Dermis microvascular lymphatic vessel endothelial cell (primary cell): ENCODE results near the gene VPS52. TPM values are rescaled to one million over a fixed set of nuclear protein-coding genes. Genes with fewer than 3 reads are reported as not detected.
"Not testable (repeated sequence)": the region's sequence is repeated elsewhere in the genome, so short reads cannot be mapped to it uniquely, and the experiment has no call there.

Source experiments
- DNase-seq, 2 donors: peaks; one replicate each; pipeline versions ENCODE4 v3.0.0 to v3.0.0-alpha.2; 2010; ENCODE audit warnings: low read depth in 2 of 2
- total RNA-seq: library from RNA; depleted of rRNA; stranded (reverse); fragments of >200 nt; gene quantifications from 2 replicates; pipeline ENCODE4 v1.2.1, GENCODE V29; 2014

The VPS52 gene
- total RNA-seq, 1 donor from 2014 or later = 25.0 TPM

- no peak for DNase-seq
These were observed 32.5 kb upstream of the VPS52 start for GRCh38 chr6:33304216-33304615.

DNA sequence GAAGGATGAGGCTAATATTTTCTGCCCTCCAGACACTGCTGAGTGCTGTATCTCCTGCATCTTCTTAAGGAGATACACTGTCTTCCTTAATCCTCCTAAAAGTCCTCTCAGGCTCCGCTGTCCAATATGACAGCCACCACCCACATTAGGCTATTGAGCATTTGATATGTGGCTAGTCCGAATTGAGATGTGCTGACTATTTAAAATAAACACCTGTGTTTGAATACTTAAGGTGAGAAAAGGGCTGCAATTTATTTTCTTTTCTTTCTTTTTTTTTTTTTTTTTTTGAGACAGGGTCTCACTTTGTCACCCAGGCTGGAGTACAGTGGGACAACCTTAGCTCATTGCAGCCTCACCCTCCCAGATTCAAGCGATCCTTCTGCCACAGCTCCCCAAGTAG is 30.2 kb upstream of the VPS52 start:
- DNase-seq = no peak

DNA sequence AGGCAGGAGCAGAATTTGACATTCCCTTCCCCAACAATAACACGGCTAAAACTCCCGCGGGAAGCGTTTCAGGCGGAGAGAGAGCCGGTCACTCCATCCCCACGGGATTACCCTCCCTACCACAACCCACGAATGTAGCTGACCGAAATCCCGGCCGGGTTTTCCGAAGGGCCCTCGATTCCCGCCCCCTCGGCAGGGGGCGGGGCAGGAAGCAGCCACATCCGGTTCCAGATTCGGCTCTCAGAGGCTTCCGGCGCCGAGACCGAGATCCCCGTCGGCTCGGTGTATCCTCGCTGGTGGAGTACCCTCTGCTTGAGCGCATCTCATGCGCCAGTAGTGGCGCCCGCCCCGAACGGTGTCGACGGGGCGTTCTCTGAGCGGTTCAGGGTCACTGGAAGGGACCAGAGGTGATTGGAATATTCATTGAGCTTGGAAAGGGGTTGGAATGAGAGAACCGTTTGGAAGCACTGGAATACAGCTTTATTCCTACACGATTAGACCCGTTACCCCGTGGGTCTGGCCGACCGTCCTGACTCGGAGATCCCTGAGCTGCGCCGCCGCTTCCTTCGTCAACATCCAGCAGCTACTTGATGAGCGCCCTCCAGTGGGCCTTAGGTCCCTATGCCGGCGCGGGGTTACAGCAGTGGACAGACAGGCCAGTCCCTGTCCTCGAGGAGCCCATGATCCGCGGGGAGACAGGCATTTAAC is 27.7 kb upstream of the VPS52 start:
- DNase-seq = peak; percentile 87 to 94

DNA sequence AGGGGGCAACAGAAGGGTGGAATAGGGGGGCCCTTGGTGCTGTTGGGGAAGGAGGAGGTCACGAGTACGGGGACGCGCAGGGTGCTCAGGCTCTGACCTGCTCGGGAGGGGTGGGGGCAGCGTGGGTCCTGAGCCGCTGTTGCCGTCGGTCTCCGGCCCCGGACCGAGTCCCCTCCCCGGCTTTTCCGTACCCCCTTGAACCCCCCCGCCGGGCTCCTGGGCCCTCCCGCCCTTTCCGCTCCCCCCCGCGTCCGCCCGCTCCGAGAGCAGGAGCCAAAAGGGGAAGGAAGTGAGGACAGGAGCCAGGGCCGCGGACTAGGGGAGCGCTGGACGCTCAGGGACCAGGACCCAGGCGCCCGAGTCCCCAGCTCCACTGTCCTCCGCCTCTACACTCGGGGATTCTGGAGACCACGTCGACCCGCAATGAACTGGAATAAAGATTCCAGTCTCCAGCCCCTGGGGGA is 27.1 kb upstream of the VPS52 start, which contains the start of gene RGL2:
Gene RGL2, minus strand, starts transcription at position 170 of the 464 bp plus-strand sequence. CDS start 332 bp downstream, outside the sequence.
- peak in 1 of 2 donors; percentile 70 for DNase-seq

GRCh38 chr6:33297956-33298772 is 26.5 kb upstream of the VPS52 start:
- DNase-seq = peak in 1 of 2 donors; percentile 63

DNA sequence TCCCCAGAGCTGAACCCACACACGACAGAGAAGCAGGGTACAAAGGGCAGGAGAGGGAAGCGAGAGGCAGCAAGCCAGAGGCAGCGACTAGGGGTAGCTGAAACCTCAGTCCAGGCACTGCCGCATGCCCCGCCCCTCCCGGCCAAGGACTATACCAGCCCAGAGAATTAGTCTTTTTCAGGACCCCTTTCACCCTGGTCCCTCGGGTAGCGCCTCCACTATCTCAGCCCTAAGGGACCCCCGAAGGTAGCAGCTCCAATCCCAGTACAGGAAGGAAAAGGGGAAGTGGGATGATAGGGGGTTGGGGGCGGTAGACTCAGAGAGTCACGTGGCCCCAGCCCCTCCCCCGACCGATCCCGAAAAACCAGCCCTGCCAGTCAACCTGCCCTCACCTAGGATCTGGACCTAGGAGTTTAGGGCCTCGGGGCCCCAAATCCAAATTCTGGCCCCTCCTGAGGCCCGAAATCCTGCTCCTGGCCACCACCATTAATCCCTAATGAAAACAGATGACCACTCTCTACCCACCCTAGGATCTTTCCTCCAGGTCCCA is 25.8 kb upstream of the VPS52 start:
- no peak for DNase-seq

- DNase-seq = no peak
These were observed 25.2 kb upstream of the VPS52 start for GRCh38 chr6:33296797-33297405.

GRCh38 chr6:33295621-33296369 is 24.1 kb upstream of the VPS52 start:
- no peak for DNase-seq

DNA sequence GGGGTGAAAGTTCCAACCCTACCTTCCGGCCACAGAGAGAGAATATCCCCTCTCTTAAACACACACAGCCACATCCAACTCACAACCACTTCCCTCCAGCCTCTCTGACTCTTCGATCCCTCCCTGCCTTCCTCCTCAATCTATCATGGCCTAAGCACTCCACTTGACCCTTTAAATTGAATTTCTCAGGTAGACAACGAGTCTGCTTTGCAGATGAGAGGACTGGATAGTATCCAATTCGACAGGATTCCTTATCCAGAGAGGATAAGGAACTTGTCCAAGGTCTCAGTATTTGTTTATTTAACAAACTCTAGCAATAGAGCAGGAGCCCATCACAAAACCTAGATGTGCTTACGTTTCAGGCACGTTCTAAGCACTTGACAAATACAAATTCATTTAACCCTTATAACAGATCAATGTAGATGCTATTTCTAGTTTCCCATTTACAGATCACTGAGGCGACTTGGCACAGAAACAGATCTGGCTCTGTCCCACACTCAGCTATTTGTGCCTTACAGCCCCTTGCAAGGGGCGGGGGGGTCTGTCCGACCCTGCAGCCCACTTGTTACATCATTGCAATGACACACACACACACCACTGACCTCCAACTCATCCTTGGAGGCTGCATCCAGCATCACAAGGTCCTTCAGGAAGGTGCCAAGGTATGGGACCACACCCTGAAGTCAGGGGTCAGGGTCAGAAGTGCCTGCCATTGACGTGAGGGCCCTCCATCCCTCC is 22.6 kb upstream of the VPS52 start:
- no peak for DNase-seq

DNA sequence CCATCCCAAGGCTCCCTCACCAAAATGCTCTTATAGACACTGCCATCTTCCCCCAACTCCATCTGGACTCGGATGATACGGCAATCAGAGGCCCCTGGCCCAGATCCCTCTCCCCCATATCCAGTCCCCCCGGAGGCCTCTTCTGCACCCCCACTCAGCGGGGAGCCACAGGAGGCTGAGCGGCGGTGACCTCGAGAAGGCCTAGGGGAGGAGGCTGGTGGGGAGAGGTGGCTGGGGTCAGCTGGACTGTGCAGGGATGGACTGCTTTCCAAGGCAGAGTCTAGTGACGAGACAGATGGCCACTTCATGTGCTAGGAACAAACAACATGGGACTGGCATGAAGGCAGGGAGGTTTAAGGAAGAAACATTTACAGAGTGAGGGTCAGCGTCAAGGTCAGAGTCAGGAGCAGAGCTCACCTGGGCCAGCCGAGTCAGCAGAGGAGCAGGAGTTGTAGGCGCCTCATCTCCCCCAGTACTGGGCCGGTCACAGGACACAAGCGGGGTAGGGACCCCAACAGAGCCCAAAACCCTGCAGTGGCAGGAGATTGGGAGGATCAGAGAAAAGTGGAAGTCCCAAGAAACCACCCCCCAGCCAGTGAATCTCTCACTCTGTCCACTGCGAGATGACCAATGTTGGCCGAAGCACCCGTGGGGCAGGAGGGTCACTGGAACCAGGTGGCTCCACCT is 21.5 kb upstream of the VPS52 start:
- DNase-seq = no peak

DNA sequence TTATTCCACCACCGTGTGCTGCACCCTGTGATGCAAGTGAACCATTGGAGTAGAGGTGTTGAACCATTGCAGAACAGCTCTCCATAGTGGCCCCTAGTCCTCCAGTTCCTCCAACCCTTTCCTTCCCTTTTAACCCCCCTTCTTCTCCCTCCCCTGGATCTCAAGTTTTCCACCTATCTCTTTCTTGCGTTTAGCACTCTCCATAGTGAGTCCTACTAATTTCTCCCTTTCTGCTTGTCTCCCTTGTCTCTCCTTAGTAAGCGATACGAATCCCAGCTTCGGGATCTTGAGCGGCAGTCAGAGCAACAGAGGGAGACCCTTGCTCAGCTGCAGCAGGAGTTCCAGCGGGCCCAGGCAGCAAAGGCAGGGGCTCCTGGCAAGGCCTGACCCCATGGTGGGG is 18.8 kb upstream of the VPS52 start:
- DNase-seq = no peak

DNA sequence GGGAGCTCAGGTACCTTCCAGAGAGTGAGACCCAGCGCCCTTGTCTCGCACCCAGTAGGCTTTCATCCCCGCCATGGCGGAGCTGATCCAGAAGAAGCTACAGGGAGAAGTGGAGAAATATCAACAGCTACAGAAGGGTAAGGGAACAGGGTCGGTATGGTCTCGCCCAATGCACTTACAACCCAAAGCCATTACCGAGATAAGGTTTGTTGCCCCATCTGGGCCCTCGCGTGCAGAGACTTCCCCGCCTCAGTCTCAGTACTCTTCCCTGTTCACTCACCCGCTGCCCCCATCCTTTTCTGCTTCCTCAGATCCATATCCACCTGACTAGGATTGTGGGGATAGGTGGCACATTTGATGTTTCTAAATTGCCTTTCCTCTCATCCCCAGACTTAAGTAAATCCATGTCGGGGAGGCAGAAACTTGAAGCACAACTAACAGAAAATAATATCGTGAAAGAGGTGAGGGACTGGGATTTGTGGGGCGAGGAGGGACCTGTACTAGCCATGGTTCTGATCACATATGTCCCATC is 18.2 kb upstream of the VPS52 start:
- DNase-seq = peak in 1 of 2 donors; percentile 16

DNA sequence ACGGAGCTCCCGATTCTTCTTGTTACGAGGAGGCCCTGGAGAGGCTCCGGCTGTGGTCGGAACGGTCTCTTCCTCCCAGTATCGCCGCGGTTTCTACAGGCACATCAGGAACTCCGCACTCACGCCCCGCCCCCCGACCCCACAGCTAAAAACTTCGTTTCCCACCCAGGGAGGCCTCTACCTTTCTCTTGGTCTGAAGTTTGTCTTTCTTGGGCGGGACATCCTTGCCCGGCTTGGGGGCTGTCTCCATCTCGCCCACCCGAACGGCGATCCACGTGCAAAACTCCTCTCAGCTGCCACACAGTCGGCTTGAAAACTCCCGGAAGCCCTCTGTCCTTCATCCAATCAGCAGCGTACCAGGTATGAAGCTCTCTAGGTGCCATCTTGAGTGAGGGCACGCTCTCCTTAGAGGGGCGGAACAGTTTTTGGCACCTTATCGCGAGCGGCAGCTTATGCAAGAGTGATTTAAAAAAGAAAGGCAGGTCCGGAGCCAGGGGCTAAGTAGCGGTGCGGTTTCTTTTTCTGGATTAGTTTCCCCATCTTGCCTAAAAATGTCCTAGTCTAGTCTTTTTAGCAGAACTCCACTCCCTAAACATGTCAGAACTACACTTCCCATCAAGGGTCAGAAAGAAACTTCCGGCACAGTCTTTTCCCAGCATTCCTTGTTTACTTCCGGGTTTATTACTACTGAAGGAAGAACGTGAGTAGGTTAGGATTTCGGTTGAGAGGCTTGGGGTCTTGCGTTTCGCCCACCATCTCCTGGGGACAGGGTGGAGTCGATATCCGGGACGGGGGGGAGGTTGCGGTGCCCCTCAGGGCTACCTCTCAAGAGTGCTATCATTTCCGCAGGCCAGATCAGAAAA is 17.5 kb upstream of the VPS52 start, which contains the start of the genes PFDN6 and WDR46:
Gene PFDN6, plus strand, starts transcription at position 681 of the 863 bp plus-strand sequence. CDS start 256 bp downstream, outside the sequence.
Gene WDR46, minus strand, starts transcription at position 319 of the 863 bp plus-strand sequence. Its CDS starts 69 bp downstream, at position 250.
- DNase-seq = peak; percentile 80 to 90

GRCh38 chr6:33288141-33288920 is 16.7 kb upstream of the VPS52 start:
- DNase-seq = no peak

DNA sequence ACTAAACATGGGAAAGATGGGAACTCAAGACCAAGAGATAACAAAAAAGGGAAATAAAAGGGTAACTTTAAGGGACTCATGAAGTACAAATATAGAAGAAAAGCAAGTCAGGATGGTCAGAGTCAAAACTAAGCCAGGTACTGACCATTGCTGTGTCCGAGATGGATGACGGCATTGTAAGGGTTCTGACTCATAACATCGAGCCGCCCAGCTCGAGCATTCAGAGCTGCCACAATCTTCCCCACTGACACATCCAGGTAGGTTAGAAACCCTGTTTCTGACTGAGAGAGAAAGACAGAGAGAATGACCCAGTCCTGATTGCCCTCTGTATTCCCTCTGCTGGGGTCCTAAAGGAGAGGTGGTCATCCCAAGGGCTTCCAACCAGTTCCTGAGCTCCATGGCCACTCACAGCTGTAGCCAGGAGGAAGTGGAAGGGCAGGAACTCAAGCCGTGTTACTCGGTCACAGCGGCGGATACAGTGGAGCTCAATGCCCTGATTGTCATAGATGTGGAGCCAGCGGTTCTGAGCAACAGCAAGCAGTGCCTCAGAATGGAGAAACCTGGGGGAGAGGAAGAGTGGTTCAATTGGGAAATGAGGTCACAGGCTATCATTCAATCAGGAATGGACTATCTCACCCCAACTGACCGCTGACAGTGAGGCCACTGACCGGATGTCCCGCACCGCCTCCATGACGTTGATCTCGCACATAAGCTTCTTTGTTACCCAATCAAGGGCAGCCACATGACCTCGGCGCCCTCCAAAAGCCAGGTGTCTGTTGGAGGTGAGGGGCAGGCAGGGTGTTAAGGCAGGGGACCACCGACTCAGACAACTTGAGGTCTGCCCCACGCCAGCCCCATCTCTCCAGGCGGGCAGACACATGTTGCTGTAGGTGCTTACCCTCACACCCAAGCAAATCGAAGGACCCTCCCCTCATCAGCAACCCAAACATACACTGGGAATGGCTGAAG is 15.6 kb upstream of the VPS52 start:
- DNase-seq = no peak

DNA sequence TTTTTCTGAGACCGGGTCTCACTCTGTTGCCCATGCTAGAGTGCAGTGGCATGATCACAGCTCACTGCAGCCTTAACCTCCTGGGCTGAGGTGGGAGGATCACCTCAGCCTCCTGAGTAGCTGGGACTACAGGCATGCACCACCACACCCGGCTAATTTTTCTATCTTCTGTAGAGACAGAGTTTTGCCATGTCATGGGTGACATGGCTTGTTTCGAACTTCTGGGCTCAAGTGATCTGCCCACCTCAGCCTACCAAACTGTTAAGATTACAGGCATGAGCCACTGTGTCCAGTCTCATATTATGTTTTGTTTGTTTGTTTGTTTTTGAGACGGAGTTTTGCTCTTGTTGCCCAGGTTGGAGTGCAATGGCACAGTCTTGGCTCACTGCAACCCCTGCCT is 13.5 kb upstream of the VPS52 start:
- not testable (repeated sequence) for DNase-seq
